Neural cell (in vitro differentiated cells): ENCODE results near the gene TSPEAR. TPM values are rescaled to one million over a fixed set of nuclear protein-coding genes. Genes with fewer than 3 reads are reported as not detected.

Experiments used
- H2AFZ ChIP-seq: fragments of 200-600, 300-800 bp; sonication (generic), shearing (Covaris generic); 2 replicates; pipeline ENCODE4 v1.6.0; 2014; ENCODE audit warnings: low read depth, mild to moderate bottlenecking, antibody characterized with exemption, low read length, moderate library complexity
- H3F3A ChIP-seq: fragments of 200-600 bp; shearing (Covaris generic); 2 replicates; pipeline ENCODE4 v1.6.1; 2016; ENCODE audit warnings: mild to moderate bottlenecking, moderate library complexity, mixed read lengths, antibody characterized with exemption, low read length; ENCODE audit not compliant: insufficient read depth, poor library complexity, severe bottlenecking
- H3K27ac ChIP-seq: fragments of 200-600, 300-800 bp; sonication (generic), shearing (Covaris generic); 2 replicates; pipeline ENCODE4 v1.5.1; 2014; ENCODE audit warnings: mild to moderate bottlenecking, low read length, moderate library complexity
- H3K27me3 ChIP-seq: fragments of 300-800, 200-600 bp; sonication (generic), shearing (Covaris generic); 2 replicates; pipeline ENCODE4 v1.6.0; 2014; ENCODE audit warnings: mild to moderate bottlenecking, low read depth, low read length, moderate library complexity; ENCODE audit not compliant: insufficient read depth
- H3K36me3 ChIP-seq: fragments of 300-800, 200-600 bp; sonication (generic), shearing (Covaris generic); 2 replicates; pipeline ENCODE4 v1.5.1; 2014; ENCODE audit warnings: mild to moderate bottlenecking, antibody characterized with exemption, low read length, moderate library complexity; ENCODE audit not compliant: insufficient read depth
- H3K4me2 ChIP-seq: fragments of 300-800, 200-600 bp; sonication (generic), shearing (Covaris generic); 2 replicates; pipeline ENCODE4 v1.6.0; 2014; ENCODE audit warnings: mild to moderate bottlenecking, low read length
- H3K4me3 ChIP-seq: fragments of 300-800, 200-600 bp; sonication (generic), shearing (Covaris generic); 2 replicates; pipeline ENCODE4 v1.5.1; 2014; ENCODE audit warnings: mild to moderate bottlenecking, low read length, moderate library complexity
- H3K79me2 ChIP-seq: fragments of 200-600 bp; shearing (Covaris generic); replicated peaks from 2 replicates; pipeline ENCODE4 v1.6.0; 2014; ENCODE audit warnings: mild to moderate bottlenecking, low read length, moderate library complexity; ENCODE audit not compliant: insufficient read depth
- H3K9ac ChIP-seq: fragments of 300-800, 200-600 bp; sonication (generic), shearing (Covaris generic); 2 replicates; pipeline ENCODE4 v1.6.1; 2016; ENCODE audit warnings: mild to moderate bottlenecking, low read length, mixed read lengths
- H3K9me2 ChIP-seq: fragments of 200-600 bp; shearing (Covaris generic); 2 replicates; pipeline ENCODE4 v1.6.1; 2016; ENCODE audit warnings: mild to moderate bottlenecking, low read length, mixed read lengths; ENCODE audit not compliant: insufficient read depth
- H3K9me3 ChIP-seq: fragments of 200-600, 300-800 bp; sonication (generic), shearing (Covaris generic); 2 replicates; pipeline ENCODE4 v1.6.1; 2016; ENCODE audit warnings: mild to moderate bottlenecking, mixed run types, low read length, moderate library complexity, mixed read lengths
- H4K20me1 ChIP-seq: fragments of 200-600 bp; shearing (Covaris generic); 2 replicates; pipeline ENCODE4 v1.6.1; 2016; ENCODE audit warnings: mild to moderate bottlenecking, mixed run types; ENCODE audit not compliant: insufficient read depth
- CTCF ChIP-seq: fragments of 450-650 bp; IDR thresholded peaks from 2 replicates; pipeline ENCODE4 v1.5.1; 2014; ENCODE audit warnings: antibody characterized with exemption, mild to moderate bottlenecking, moderate library complexity; ENCODE audit not compliant: poor library complexity, severe bottlenecking
- EP300 ChIP-seq: fragments of 450-650 bp; conservative IDR thresholded peaks from 2 replicates; pipeline ENCODE4 v1.6.1; 2014; ENCODE audit warnings: antibody characterized with exemption, mild to moderate bottlenecking, moderate library complexity; ENCODE audit not compliant: poor library complexity, severe bottlenecking
- EZH2 ChIP-seq: fragments of 200-600, 300-800 bp; shearing (Covaris generic), sonication (generic); IDR thresholded peaks from 2 replicates; pipeline ENCODE4 v1.6.1; 2014; ENCODE audit warnings: antibody characterized with exemption, low read length, borderline replicate concordance, mild to moderate bottlenecking; ENCODE audit not compliant: insufficient read depth, poor library complexity, severe bottlenecking
- MXI1 ChIP-seq: fragments of 450-650 bp; conservative IDR thresholded peaks from 2 replicates; pipeline ENCODE4 v1.6.1; 2014; ENCODE audit warnings: antibody characterized with exemption, mild to moderate bottlenecking; ENCODE audit not compliant: poor library complexity, severe bottlenecking
- POLR2AphosphoS5 ChIP-seq: IDR thresholded peaks from 2 replicates; pipeline ENCODE4 v1.6.1; 2012
- RAD21 ChIP-seq: fragments of 450-650 bp; conservative IDR thresholded peaks from 2 replicates; pipeline ENCODE4 v1.6.1; 2014; ENCODE audit warnings: antibody characterized with exemption, mild to moderate bottlenecking, moderate library complexity
- REST ChIP-seq: IDR thresholded peaks from 2 replicates; pipeline ENCODE4 v1.6.1; 2012; ENCODE audit warnings: borderline replicate concordance
- SMC3 ChIP-seq: fragments of 450-650 bp; conservative IDR thresholded peaks from 2 replicates; pipeline ENCODE4 v1.6.1; 2014; ENCODE audit warnings: antibody characterized with exemption, mild to moderate bottlenecking, moderate library complexity; ENCODE audit not compliant: poor library complexity
- TAF1 ChIP-seq: IDR thresholded peaks from 2 replicates; pipeline ENCODE4 v1.6.1; 2012; ENCODE audit warnings: low read depth
- polyA plus RNA-seq: library from polyadenylated mRNA; depleted of rRNA; stranded (reverse); fragments of >200 nt; gene quantifications from 2 replicates; pipeline ENCODE4 v1.2.3, GENCODE V29; 2014

TSPEAR gene
- polyA plus RNA-seq, 1 donor from 2014 or later = 0.19 TPM

GRCh38 chr21:44517175-44517899 lies 194.0 kb downstream of the TSPEAR start:
- Histone ChIP-seq H3K27me3 (no peaks in the 10 kb centered on the region), H3K4me3 (no peak overlapping the region), H4K20me1 (no peaks in the 10 kb centered on the region), H3K79me2 (no peaks in the 10 kb centered on the region), H3K36me3 (no peaks in the 10 kb centered on the region), H3F3A (no peaks in the 10 kb centered on the region), H3K9ac (no peak overlapping the region), H3K4me2 (no peak overlapping the region), H3K9me3 (peaks cover 3% of the 10 kb centered on the region), H3K9me2 (no peaks in the 10 kb centered on the region), H3K27ac (no peak overlapping the region), H2AFZ (no peak overlapping the region)
- TF ChIP-seq EZH2 (no peak), MXI1 (no peak), POLR2AphosphoS5 (no peak)

GRCh38 chr21:44516828-44517174 lies 194.6 kb downstream of the TSPEAR start:
- Histone ChIP-seq H3K27me3 (no peaks in the 10 kb centered on the region), H3K36me3 (no peaks in the 10 kb centered on the region), H3K79me2 (no peaks in the 10 kb centered on the region), H3K27ac (no peak overlapping the region), H3F3A (no peaks in the 10 kb centered on the region), H3K4me2 (no peak overlapping the region), H2AFZ (no peak overlapping the region), H3K9me3 (peaks cover 3% of the 10 kb centered on the region), H3K4me3 (no peak overlapping the region), H3K9ac (no peak overlapping the region), H3K9me2 (no peaks in the 10 kb centered on the region), H4K20me1 (no peaks in the 10 kb centered on the region)
- TF ChIP-seq POLR2AphosphoS5 (no peak), REST (no peak), EZH2 (no peak), TAF1 (no peak), SMC3 (no peak), EP300 (no peak), MXI1 (no peak), CTCF (no peak), RAD21 (no peak)
